ENCODE data around the gene ASZ1.
"Not testable (repeated sequence)": the region's sequence is repeated elsewhere in the genome, so short reads cannot be mapped to it uniquely, and the experiment has no call there.

Gene ASZ1, protein sequence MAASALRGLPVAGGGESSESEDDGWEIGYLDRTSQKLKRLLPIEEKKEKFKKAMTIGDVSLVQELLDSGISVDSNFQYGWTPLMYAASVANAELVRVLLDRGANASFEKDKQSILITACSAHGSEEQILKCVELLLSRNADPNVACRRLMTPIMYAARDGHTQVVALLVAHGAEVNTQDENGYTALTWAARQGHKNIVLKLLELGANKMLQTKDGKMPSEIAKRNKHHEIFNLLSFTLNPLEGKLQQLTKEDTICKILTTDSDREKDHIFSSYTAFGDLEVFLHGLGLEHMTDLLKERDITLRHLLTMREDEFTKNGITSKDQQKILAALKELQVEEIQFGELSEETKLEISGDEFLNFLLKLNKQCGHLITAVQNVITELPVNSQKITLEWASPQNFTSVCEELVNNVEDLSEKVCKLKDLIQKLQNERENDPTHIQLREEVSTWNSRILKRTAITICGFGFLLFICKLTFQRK

DNA sequence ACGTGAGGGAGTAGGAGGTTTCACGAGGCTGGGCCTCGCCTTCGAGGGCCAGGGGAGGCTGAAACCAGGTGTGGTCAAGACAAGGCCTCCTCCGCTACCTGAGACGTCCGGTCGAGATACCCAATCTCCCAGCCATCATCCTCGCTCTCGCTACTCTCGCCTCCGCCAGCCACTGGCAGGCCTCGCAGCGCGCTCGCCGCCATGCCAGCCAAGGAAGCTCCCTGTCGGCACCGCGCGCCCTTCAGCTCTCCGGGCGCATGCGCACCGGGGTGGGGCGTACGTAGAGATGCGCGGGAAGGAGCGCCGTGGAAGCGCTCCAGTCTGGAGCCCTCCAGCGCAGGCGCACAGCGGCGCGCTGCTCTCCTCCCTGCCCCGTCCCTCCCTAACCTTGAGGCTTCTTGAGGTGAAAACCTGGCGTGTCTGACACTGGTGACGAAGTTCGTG is at the start of gene ASZ1:
Gene ASZ1, minus strand, starts transcription at position 236 of the 444 bp plus-strand sequence. Its CDS starts 33 bp downstream, at position 203.
- POLR2A ChIA-PET: no interaction called here
- CTCF ChIA-PET: no interaction called here
- no peak for TF ChIP-seq CTCF (IDR thresholded peaks at IDR 0.05; ENCODE audit: control extremely low read depth, extremely low read depth, low read depth, missing control alignments)
- DNase-seq (ENCODE audit: extremely low spot score): no peak

DNA sequence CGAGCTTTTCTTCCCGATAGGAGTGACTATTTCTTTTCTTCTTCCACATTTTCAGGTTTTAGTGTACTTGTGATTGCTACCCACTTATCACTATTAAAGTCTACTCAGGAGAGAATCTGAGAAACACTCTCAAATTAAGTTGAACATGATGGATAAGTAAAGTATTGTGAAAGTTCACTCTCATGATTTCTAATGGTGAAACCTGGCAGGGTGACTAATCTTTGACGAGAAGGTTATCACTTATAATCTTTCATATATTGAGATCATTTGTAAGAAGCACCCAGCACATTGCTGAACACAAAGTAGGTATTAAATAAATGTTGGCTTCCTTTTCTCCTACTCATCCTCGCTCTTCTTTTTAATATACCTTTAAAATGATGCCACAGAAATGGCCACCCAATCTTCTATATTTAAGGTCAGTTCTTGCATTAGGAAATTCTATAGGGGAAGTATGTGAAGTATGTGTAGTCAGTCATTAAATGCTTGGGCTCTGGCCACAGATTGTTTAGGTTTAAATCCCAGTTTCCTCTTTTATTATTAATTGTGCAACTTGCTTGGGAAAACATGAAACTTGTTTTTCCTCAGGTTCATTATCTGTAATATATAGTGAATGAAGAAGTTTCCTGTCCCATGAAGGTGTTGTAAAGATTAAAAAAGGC is 49.4 kb upstream of the ASZ1 start:
- TF ChIP-seq CTCF (IDR thresholded peaks at IDR 0.05; ENCODE audit: control extremely low read depth, extremely low read depth, low read depth, missing control alignments): no peak
- DNase-seq (ENCODE audit: extremely low spot score): no peak
- ChIA-PET POLR2A (no interaction called here), CTCF (interaction anchor here (1.8 to 3.8 kb wide), 2 partner anchors 11 to 17 kb away, joined by 4 to 15 read pairs; no protein-coding TSS in a partner anchor)

DNA sequence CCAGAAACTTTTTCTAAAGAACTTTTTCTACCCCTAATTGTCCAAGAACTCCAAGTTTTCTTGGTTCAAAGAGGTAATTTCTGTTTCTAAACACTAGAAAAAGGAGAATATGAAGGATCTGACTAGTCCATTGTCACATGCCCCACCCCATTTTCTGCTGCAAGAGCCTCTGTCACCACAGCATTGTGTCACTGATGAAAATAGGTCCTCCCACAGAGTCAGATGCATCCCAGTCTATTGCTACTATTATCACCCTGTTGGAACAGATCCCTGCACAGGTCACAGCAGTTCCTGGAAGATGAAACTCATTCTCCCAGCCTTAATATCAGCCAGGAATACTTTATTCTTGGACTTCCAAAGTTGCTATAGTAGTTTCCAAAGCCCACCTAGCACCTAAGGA is 45.0 kb upstream of the ASZ1 start:
- DNase-seq (ENCODE audit: extremely low spot score): no peak
- ChIA-PET CTCF (interaction anchor here (1.0 kb wide), 1 partner anchor 9 kb away, joined by 3 read pairs; no protein-coding TSS in a partner anchor), POLR2A (no interaction called here)
- TF ChIP-seq CTCF (IDR thresholded peaks at IDR 0.05; ENCODE audit: control extremely low read depth, extremely low read depth, low read depth, missing control alignments): no peak

- no peak for TF ChIP-seq CTCF (IDR thresholded peaks at IDR 0.05; ENCODE audit: control extremely low read depth, extremely low read depth, low read depth, missing control alignments)
- ChIA-PET CTCF (no interaction called here), POLR2A (no interaction called here)
- peak; percentile 43 for DNase-seq (ENCODE audit: extremely low spot score)
Observed at GRCh38 chr7:117470777-117471176, 43.5 kb upstream of the ASZ1 start.

- CTCF ChIA-PET: no interaction called here
- DNase-seq (ENCODE audit: extremely low spot score): no peak
- POLR2A ChIA-PET: no interaction called here
- no peak for TF ChIP-seq CTCF (IDR thresholded peaks at IDR 0.05; ENCODE audit: control extremely low read depth, extremely low read depth, low read depth, missing control alignments)
Observed at GRCh38 chr7:117468174-117468573, 40.9 kb upstream of the ASZ1 start.

GRCh38 chr7:117460815-117461214 is 33.5 kb upstream of the ASZ1 start:
- CTCF ChIA-PET; POLR2A ChIA-PET; DNase-seq (ENCODE audit: extremely low spot score): not testable (repeated sequence)

- ChIA-PET CTCF (interaction anchor here (0.6 to 2.2 kb wide), 18 partner anchors 11 to 694 kb away, joined by 3 to 9 read pairs (median 3); no protein-coding TSS in a partner anchor), POLR2A (no interaction called here)
- TF ChIP-seq CTCF (IDR thresholded peaks at IDR 0.05; ENCODE audit: control extremely low read depth, extremely low read depth, low read depth, missing control alignments): no peak
- DNase-seq (ENCODE audit: extremely low spot score): no peak
Observed at GRCh38 chr7:117459735-117460134, 32.4 kb upstream of the ASZ1 start.

Data from GM10248 (cell line).